Caco-2 (cell line): ENCODE results near the gene PAFAH2. TPM values are rescaled to one million over a fixed set of nuclear protein-coding genes. Genes with fewer than 3 reads are reported as not detected.
A peak's percentile ranks its signal among the peaks of the same experiment; 100 is the strongest.

Experiments used
- Bru-seq: library from RNA; stranded (reverse); fragments of 400-500 nt; gene quantifications from one replicate; lab custom pipeline; 2021; lab: Mats Ljungman, UMichigan
- BruChase-seq, 2 experiments: library from RNA; stranded (reverse); fragments of 400-500 nt; gene quantifications; one replicate each; lab custom pipeline; 2021; lab: Mats Ljungman, UMichigan
- BruUV-seq: library from RNA; stranded (reverse); fragments of 400-500 nt; replicated peaks from 2 replicates; lab custom pipeline; 2021; lab: Mats Ljungman, UMichigan
- CTCF ChIA-PET: fragments of 300-600 bp; sonication (Branson Sonifier 250); formaldehyde crosslinking; loops from one replicate; lab custom pipeline; 2022; ENCODE audit warnings: antibody characterized with exemption; lab: Charles Lee
- POLR2A ChIA-PET: fragments of 300-600 bp; sonication (Branson Sonifier 250); formaldehyde crosslinking; loops from one replicate; lab custom pipeline; 2022; ENCODE audit warnings: antibody characterized with exemption; lab: Charles Lee
- DNase-seq, 2 experiments: peaks; one replicate each; pipeline versions ENCODE4 v3.0.0 to v3.0.0-alpha.2; 2020 to 2022
- H3K27me3 ChIP-seq: replicated peaks from 2 replicates; pipeline ENCODE4 v1.6.0; 2011; ENCODE audit warnings: low read length; ENCODE audit not compliant: control insufficient read depth, insufficient read depth
- H3K36me3 ChIP-seq: 2 replicates; pipeline ENCODE4 v1.5.1; 2011; ENCODE audit warnings: low read length; ENCODE audit not compliant: control insufficient read depth, insufficient read depth
- H3K4me1 ChIP-seq: fragments of 250-450 bp; sonication (Bioruptor Pico); 2 replicates; pipeline ENCODE4 v1.5.1; 2020; ENCODE audit warnings: mild to moderate bottlenecking
- H3K4me3 ChIP-seq: 2 replicates; pipeline ENCODE4 v1.5.1; 2011; ENCODE audit warnings: low read depth, mild to moderate bottlenecking, control low read depth, low read length
- H3K9me3 ChIP-seq: fragments of 250-450 bp; sonication (Bioruptor Pico); 2 replicates; pipeline ENCODE4 v1.5.1; 2020; ENCODE audit warnings: mild to moderate bottlenecking, moderate library complexity
- H3K27ac Mint-ChIP-seq: one replicate; pipeline ENCODE4 v1.8.0; 2022; ENCODE audit warnings: mixed read lengths; ENCODE audit not compliant: unreplicated experiment
- H3K27me3 Mint-ChIP-seq: one replicate; pipeline ENCODE4 v1.8.0; 2022; ENCODE audit warnings: mixed read lengths; ENCODE audit not compliant: insufficient read depth, unreplicated experiment
- H3K36me3 Mint-ChIP-seq: one replicate; pipeline ENCODE4 v1.8.0; 2022; ENCODE audit warnings: mild to moderate bottlenecking, mixed read lengths; ENCODE audit not compliant: insufficient read depth, unreplicated experiment
- H3K4me1 Mint-ChIP-seq: one replicate; pipeline ENCODE4 v1.8.0; 2022; ENCODE audit warnings: low read depth, mixed read lengths; ENCODE audit not compliant: unreplicated experiment
- H3K4me3 Mint-ChIP-seq: one replicate; pipeline ENCODE4 v1.8.0; 2022; ENCODE audit warnings: mild to moderate bottlenecking, moderate library complexity, mixed read lengths; ENCODE audit not compliant: unreplicated experiment
- H3K9me3 Mint-ChIP-seq: one replicate; pipeline ENCODE4 v1.8.0; 2022; ENCODE audit warnings: mixed read lengths; ENCODE audit not compliant: unreplicated experiment
- CTCF ChIP-seq, 2 experiments: fragments of 200-600 bp in 1 of 2; IDR thresholded peaks; 1 replicate in 1 of 2; 2 replicates in 1 of 2; pipeline versions ENCODE4 v1.5.1 to v1.8.0; 2011 to 2022; ENCODE audit warnings: antibody characterized with exemption in 1 of 2, control low read depth in 1 of 2, inconsistent platforms in 1 of 2, low read depth in 1 of 2, low read length in 1 of 2, mild to moderate bottlenecking in 1 of 2, moderate library complexity in 1 of 2; ENCODE audit not compliant: insufficient read depth in 1 of 2, severe bottlenecking in 1 of 2, unreplicated experiment in 1 of 2
- intact Hi-C: fragments of 100-400 bp; cut with micrococcal nuclease; formaldehyde crosslinking; loops from one replicate; pipeline ENCODE4 v1.10.0; 2022; ENCODE audit not compliant: unreplicated experiment
- long read RNA-seq: library from polyadenylated mRNA; stranded (forward); transcript quantifications from one replicate; pipeline ENCODE4 v2.0.0, GENCODE V29; 2022
- total RNA-seq: library from RNA; stranded (reverse); gene quantifications from 2 replicates; pipeline ENCODE4 v1.2.3, GENCODE V29; 2022

PAFAH2 gene
- 8.0 and 11.1 TPM in 2 replicates for total RNA-seq
- Bru-seq, nascent RNA = percentile 53 among the genes with signal in this experiment
- BruChase-seq, experiment 1, labeled RNA remaining after a 2-hour chase = percentile 54 among the genes with signal in this experiment
- percentile 57 among the genes with signal in this experiment for BruChase-seq, experiment 2, labeled RNA remaining after a 6-hour chase
- long read RNA-seq, transcript PAFAH2-201 (11 exons, 3,581 nt) = major isoform, 17 of 22 reads
- long read RNA-seq, partial matches to known transcripts = 0 of 22 reads
- long read RNA-seq, other reads (novel, unspliced or antisense) = 5 of 22 reads

GRCh38 chr1:25997828-25998761 lies at the start of gene PAFAH2:
Gene PAFAH2, minus strand, starts transcription at chr1:25998063. Its CDS starts 7,247 bp downstream, at chr1:25990816.
- H3K27me3 ChIP-seq = no peaks in the 10 kb centered on the region
- Mint-ChIP-seq H3K4me1 (peaks cover 17% of the 10 kb centered on the region), H3K27ac (peak within 1 kb of the TSS; percentile 92), H3K36me3 (peaks cover 16% of the 10 kb centered on the region), H3K27me3 (no peaks in the 10 kb centered on the region), H3K4me3 (peak within 1 kb of the TSS; percentile 90), H3K9me3 (no peaks in the 10 kb centered on the region)
- peak; percentile 93 to 96 for DNase-seq
- CTCF ChIA-PET = interaction anchor here (0.6 to 4.4 kb wide), 18 partner anchors 10 to 236 kb away, joined by 3 to 69 read pairs (median 4); partner anchors contain the start of genes CEP85, MTFR1L, PAQR7 and STMN1
- no peaks in the 10 kb centered on the region for H3K36me3 ChIP-seq
- intact Hi-C loops = loop anchor here (1.0 to 10.0 kb wide), 5 partner anchors 53 to 176 kb away; no protein-coding TSS in a partner anchor
- POLR2A ChIA-PET = interaction anchor here (0.5 to 1.5 kb wide), 11 partner anchors 27 to 496 kb away, joined by 3 to 15 read pairs (median 5); partner anchors contain the start of genes DHDDS, MTFR1L and PAQR7
- no peaks in the 10 kb centered on the region for H3K9me3 ChIP-seq
- BruUV-seq = no TSS peak
- H3K4me3 ChIP-seq = peak within 1 kb of the TSS; percentile 57
- peak; percentile 78 to 90 for TF ChIP-seq CTCF (IDR thresholded peaks at IDR 0.05; ENCODE audit: insufficient read depth in 1 of 2, low read depth in 1 of 2, low read length in 1 of 2, severe bottlenecking in 1 of 2, unreplicated experiment in 1 of 2)
- peaks cover 17% of the 10 kb centered on the region for H3K4me1 ChIP-seq

GRCh38 chr1:26047278-26047874 lies 49.5 kb upstream of the PAFAH2 start:
- H3K9me3 Mint-ChIP-seq = no peaks in the 10 kb centered on the region
- ChIA-PET CTCF (no interaction called here), POLR2A (no interaction called here)
- intact Hi-C loops = no loop called here
- Histone ChIP-seq H3K4me1 (peaks cover 29% of the 10 kb centered on the region), H3K4me3 (no peak overlapping the region), H3K27me3 (no peaks in the 10 kb centered on the region), H3K36me3 (no peaks in the 10 kb centered on the region), H3K9me3 (no peaks in the 10 kb centered on the region)
- no peak for TF ChIP-seq CTCF (IDR thresholded peaks at IDR 0.05; ENCODE audit: insufficient read depth in 1 of 2, low read depth in 1 of 2, low read length in 1 of 2, severe bottlenecking in 1 of 2, unreplicated experiment in 1 of 2)
- no peaks in the 10 kb centered on the region for H3K36me3 Mint-ChIP-seq
- no TSS peak for BruUV-seq
- H3K27ac Mint-ChIP-seq = no peak overlapping the region
- no peak for DNase-seq
- H3K4me3 Mint-ChIP-seq = no peak overlapping the region
- H3K27me3 Mint-ChIP-seq = no peaks in the 10 kb centered on the region
- H3K4me1 Mint-ChIP-seq = peaks cover 14% of the 10 kb centered on the region
